HepG2 (cell line): Measurements from ENCODE around the gene HIPK2. TPM values are rescaled to one million over a fixed set of nuclear protein-coding genes. Genes with fewer than 3 reads are reported as not detected.

Source experiments
- ATAC-seq: fragments of 200-7000 bp; cut with Tn5 transposase; 3 replicates; pipeline ENCODE4 v1.9.1; 2020; ENCODE audit warnings: mild to moderate bottlenecking, moderate library complexity
- BruUV-seq: library from RNA; stranded (reverse); fragments of 400-500 nt; replicated peaks from 2 replicates; lab custom pipeline; 2021; lab: Mats Ljungman, UMichigan
- CTCF ChIA-PET: fragments of 300-600 bp; formaldehyde crosslinking; extraction: SDS; loops from one replicate; lab custom pipeline; 2021; ENCODE audit warnings: low total read pairs, inconsistent platforms, low intra/inter-chr PET ratio; lab: Yijun Ruan, JAX
- POLR2A ChIA-PET: fragments of 350-600 bp; sonication (Branson Sonifier 250); formaldehyde crosslinking; loops from one replicate; lab custom pipeline; 2020; ENCODE audit warnings: antibody characterized with exemption, inconsistent platforms; lab: Yijun Ruan, JAX
- DNase-seq: peaks from one replicate; pipeline ENCODE4 v3.0.0-alpha.2; 2015; ENCODE audit warnings: low spot score
- FAIRE-seq: peaks from 3 replicates; lab custom pipeline; 2011; peaks lifted over from hg19 to GRCh38; lab: Jason Lieb, UNC
- H2AFZ ChIP-seq: one replicate; pipeline ENCODE4 v1.6.1; 2011; ENCODE audit warnings: low read length, inconsistent platforms
- H3K27ac ChIP-seq: fragments of 300-600 bp; 3 replicates; pipeline ENCODE4 v1.8.0; 2011; ENCODE audit warnings: mixed run types, mild to moderate bottlenecking, mixed read lengths, low read length, inconsistent platforms; ENCODE audit not compliant: insufficient read depth; ENCODE audit errors: extremely low read length
- H3K27me3 ChIP-seq, 2 experiments: fragments of 200-600 bp in 1 of 2; 2 replicates in 1 of 2; 3 replicates in 1 of 2; pipeline versions ENCODE4 v1.6.0 to v1.8.0; 2011; ENCODE audit warnings: low read length in 2 of 2, mild to moderate bottlenecking in 2 of 2, moderate library complexity in 2 of 2, inconsistent platforms in 1 of 2; ENCODE audit not compliant: insufficient read depth in 2 of 2, control insufficient read depth in 1 of 2
- H3K36me3 ChIP-seq, 2 experiments: fragments of 200-600 bp in 1 of 2; replicated peaks in 1 of 2; 2 replicates in 1 of 2; 3 replicates in 1 of 2; pipeline versions ENCODE4 v1.5.1 to v1.8.0; 2011; ENCODE audit warnings: low read length in 2 of 2, inconsistent platforms in 1 of 2; ENCODE audit not compliant: insufficient read depth in 2 of 2, control insufficient read depth in 1 of 2
- H3K4me1 ChIP-seq: 2 replicates; pipeline ENCODE4 v1.5.1; 2012; ENCODE audit warnings: low read length, inconsistent platforms; ENCODE audit not compliant: insufficient read depth
- H3K4me2 ChIP-seq: 2 replicates; pipeline ENCODE4 v1.6.0; 2011; ENCODE audit warnings: low read depth, low read length, inconsistent platforms
- H3K4me3 ChIP-seq, 3 experiments: fragments of 200-600 bp in 1 of 3; sonication (generic), shearing (Covaris generic) in 1 of 3; replicated peaks in 1 of 3; 2 replicates each; pipeline ENCODE4 v1.5.1; 2011 to 2016; ENCODE audit warnings: low read length in 3 of 3, inconsistent platforms in 2 of 3, low read depth in 2 of 3, mild to moderate bottlenecking in 2 of 3, control low read depth in 1 of 3, mixed read lengths in 1 of 3; ENCODE audit not compliant: insufficient read depth in 1 of 3
- H3K79me2 ChIP-seq: one replicate; pipeline ENCODE4 v1.6.1; 2011; ENCODE audit warnings: low read length, inconsistent platforms; ENCODE audit not compliant: insufficient read depth
- H3K9ac ChIP-seq: 2 replicates; pipeline ENCODE4 v1.6.0; 2011; ENCODE audit warnings: mild to moderate bottlenecking, low read depth, low read length, inconsistent platforms; ENCODE audit not compliant: insufficient read depth
- H3K9me3 ChIP-seq: 2 replicates; pipeline ENCODE4 v1.5.1; 2012; ENCODE audit warnings: mild to moderate bottlenecking, low read length
- H4K20me1 ChIP-seq: 2 replicates; pipeline ENCODE4 v1.6.0; 2011; ENCODE audit warnings: inconsistent platforms, mild to moderate bottlenecking, low read length, moderate library complexity; ENCODE audit not compliant: insufficient read depth
- KLF13 ChIP-seq: sonication (generic); formaldehyde crosslinking; IDR thresholded peaks from 2 replicates; pipeline ENCODE4 v1.4.0; 2020; ENCODE audit warnings: mild to moderate bottlenecking, missing genetic modification reagents
- NFKB2 ChIP-seq: sonication (generic); formaldehyde crosslinking; IDR thresholded peaks from 2 replicates; pipeline ENCODE4 v1.4.0; 2020; ENCODE audit warnings: missing genetic modification reagents, borderline replicate concordance
- POGZ ChIP-seq: sonication (generic); formaldehyde crosslinking; IDR thresholded peaks from 2 replicates; pipeline ENCODE4 v1.4.0; 2020; ENCODE audit warnings: mild to moderate bottlenecking, missing genetic modification reagents
- RARG ChIP-seq: sonication (generic); formaldehyde crosslinking; IDR thresholded peaks from 2 replicates; pipeline ENCODE4 v1.4.0; 2020; ENCODE audit warnings: low read depth, mild to moderate bottlenecking, missing genetic modification reagents
- ZNF180 ChIP-seq: sonication (generic); formaldehyde crosslinking; IDR thresholded peaks from 2 replicates; pipeline ENCODE4 v1.4.0; 2020; ENCODE audit warnings: low read depth, missing genetic modification reagents, borderline replicate concordance
- ZNF329 ChIP-seq: sonication (generic); formaldehyde crosslinking; IDR thresholded peaks from 2 replicates; pipeline ENCODE4 v1.9.0; 2021; ENCODE audit warnings: low read depth, mild to moderate bottlenecking, missing genetic modification reagents
- ZNF543 ChIP-seq: sonication (generic); formaldehyde crosslinking; IDR thresholded peaks from 2 replicates; pipeline ENCODE4 v1.4.0; 2020; ENCODE audit warnings: mild to moderate bottlenecking, missing genetic modification reagents
- ZNF652 ChIP-seq: IDR thresholded peaks from 2 replicates; pipeline ENCODE4 v1.6.1; 2016; ENCODE audit warnings: low read depth, borderline replicate concordance
- WGBS: methylation state at CpG from one replicate; pipeline ENCODE4 v1.1.6; 2017; ENCODE audit warnings: low lambda C conversion rate; 5-methylcytosine and 5-hydroxymethylcytosine counted together
- in situ Hi-C: cut with HindIII; loops from 2 replicates; pipeline ENCODE4 v1.10.0; 2017; ENCODE audit warnings: low pct_unique_long_range_greater_than_20kb; ENCODE audit not compliant: extremely low pct_ligation_motif_present
- intact Hi-C: fragments of 100-400 bp; cut with micrococcal nuclease; formaldehyde crosslinking; loops from one replicate; pipeline ENCODE4 v1.10.0; 2022; ENCODE audit not compliant: unreplicated experiment
- polyA plus RNA-seq, 8 experiments: library from polyadenylated mRNA; depleted of rRNA in 3 of 8; stranded (reverse) in 7 of 8; unstranded in 1 of 8; fragments of >200 nt; fragmentation: Illumina TruSeq in 4 of 8; extraction: Trizol in 4 of 8; gene quantifications; 2 replicates each; pipeline versions ENCODE4 v1.2.1 to v1.2.3, GENCODE V29; 2011 to 2016; ENCODE audit warnings: low read depth in 4 of 8, missing spikeins in 1 of 8, mixed read lengths in 1 of 8; ENCODE audit not compliant: insufficient read depth in 1 of 8
- total RNA-seq, 5 experiments: library from RNA; depleted of rRNA; stranded (reverse); fragments of >200 nt; fragmentation: Illumina TruSeq; extraction: Trizol; gene quantifications; 2 replicates each; pipeline ENCODE4 v1.2.3, GENCODE V29; 2016; ENCODE audit warnings: low read depth in 1 of 5
- TF ChIP-seq, protein P1 (sequence below): sonication (generic); formaldehyde crosslinking; IDR thresholded peaks from 2 replicates; pipeline ENCODE4 v1.9.0; 2021; ENCODE audit warnings: missing genetic modification reagents, mild to moderate bottlenecking, borderline replicate concordance
- TF ChIP-seq, protein P2 (sequence below): sonication (generic); formaldehyde crosslinking; IDR thresholded peaks from 2 replicates; pipeline ENCODE4 v1.5.1; 2020; ENCODE audit warnings: missing genetic modification reagents, mild to moderate bottlenecking, borderline replicate concordance
- TF ChIP-seq, protein P3 (sequence below): sonication (generic); formaldehyde crosslinking; IDR thresholded peaks from 2 replicates; pipeline ENCODE4 v1.4.0; 2020; ENCODE audit warnings: missing genetic modification reagents, borderline replicate concordance

HIPK2 gene
- total and polyA plus RNA-seq, 2 of the 13 experiments (the other 11 are each of a cell fraction or from before 2014, with no cell fraction given), result 14.4 to 20.2 TPM

DNA sequence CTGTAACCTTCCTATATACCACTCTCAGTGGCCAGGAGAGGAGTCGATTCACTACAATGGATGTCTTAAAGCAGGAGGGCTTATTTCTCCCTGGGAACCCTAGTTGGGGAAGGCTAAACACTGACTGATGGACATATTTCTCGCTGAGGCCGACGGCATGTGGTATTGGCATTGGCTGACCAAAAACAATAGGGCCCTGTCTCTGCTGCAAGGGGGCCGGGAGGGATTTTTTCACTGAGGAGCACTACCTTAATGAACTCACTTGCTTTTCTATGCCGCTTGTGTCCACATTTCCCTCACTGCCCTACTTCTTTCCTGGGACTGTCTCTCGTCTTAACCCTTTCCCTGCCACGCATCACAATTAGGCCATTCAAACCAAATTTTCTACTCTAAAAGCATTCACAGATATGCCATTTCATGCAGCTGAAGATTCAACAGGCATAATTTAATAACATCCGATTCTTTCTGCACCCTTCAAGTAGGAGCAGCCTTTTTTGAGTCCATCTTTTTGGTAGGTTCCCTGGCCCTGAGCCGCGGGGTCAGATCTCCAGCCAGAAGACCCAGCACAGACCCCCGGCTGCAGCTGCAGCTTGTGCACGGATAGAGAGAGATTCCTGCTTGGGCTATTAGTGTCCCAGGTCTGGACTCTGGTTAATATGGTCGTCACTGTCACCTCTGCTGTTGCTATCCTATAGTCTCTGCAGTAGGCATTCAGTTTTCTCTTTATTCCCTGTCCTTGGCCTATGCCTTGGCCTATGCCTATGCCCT lies 118.7 kb downstream of the HIPK2 start (continued):
- TF ChIP-seq KLF13, result no peak
- no peak for TF ChIP-seq RARG
- TF ChIP-seq POGZ, result no peak
- no peak for TF ChIP-seq ZNF543 (CRISPR knock-in tag)
- TF ChIP-seq, protein P1, sequence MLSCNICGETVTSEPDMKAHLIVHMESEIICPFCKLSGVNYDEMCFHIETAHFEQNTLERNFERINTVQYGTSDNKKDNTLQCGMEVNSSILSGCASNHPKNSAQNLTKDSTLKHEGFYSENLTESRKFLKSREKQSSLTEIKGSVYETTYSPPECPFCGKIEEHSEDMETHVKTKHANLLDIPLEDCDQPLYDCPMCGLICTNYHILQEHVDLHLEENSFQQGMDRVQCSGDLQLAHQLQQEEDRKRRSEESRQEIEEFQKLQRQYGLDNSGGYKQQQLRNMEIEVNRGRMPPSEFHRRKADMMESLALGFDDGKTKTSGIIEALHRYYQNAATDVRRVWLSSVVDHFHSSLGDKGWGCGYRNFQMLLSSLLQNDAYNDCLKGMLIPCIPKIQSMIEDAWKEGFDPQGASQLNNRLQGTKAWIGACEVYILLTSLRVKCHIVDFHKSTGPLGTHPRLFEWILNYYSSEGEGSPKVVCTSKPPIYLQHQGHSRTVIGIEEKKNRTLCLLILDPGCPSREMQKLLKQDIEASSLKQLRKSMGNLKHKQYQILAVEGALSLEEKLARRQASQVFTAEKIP, result no peak
- TF ChIP-seq ZNF652 (CRISPR knock-in tag), result peak; percentile 99
- TF ChIP-seq, protein P2, sequence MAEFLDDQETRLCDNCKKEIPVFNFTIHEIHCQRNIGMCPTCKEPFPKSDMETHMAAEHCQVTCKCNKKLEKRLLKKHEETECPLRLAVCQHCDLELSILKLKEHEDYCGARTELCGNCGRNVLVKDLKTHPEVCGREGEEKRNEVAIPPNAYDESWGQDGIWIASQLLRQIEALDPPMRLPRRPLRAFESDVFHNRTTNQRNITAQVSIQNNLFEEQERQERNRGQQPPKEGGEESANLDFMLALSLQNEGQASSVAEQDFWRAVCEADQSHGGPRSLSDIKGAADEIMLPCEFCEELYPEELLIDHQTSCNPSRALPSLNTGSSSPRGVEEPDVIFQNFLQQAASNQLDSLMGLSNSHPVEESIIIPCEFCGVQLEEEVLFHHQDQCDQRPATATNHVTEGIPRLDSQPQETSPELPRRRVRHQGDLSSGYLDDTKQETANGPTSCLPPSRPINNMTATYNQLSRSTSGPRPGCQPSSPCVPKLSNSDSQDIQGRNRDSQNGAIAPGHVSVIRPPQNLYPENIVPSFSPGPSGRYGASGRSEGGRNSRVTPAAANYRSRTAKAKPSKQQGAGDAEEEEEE, result no peak
- no peak for TF ChIP-seq NFKB2 (CRISPR knock-in tag)

DNA sequence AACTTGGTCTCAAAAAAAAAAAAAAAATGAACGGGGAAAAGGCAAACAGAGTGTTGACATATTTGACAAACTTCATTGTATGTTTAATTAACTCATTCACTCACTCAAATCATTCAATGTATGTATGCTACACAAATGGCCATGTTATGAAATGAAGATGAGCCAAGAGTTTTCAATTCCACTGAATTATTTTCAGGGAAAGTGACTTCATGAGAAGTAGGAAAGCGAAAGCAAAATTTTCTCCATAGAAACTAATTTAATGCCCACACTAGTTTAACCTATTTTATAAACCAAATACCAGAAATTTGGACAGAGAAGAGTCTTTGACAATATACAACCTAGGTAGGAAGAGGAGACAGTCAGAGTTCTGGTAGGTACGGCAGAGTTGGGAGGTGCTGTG lies 119.5 kb downstream of the HIPK2 start:
- no peaks in the 10 kb centered on the region for H3K9me3 ChIP-seq
- H3K4me3 ChIP-seq, result peak overlapping the region in 1 of 3 experiments; percentile 49; a peak in 1 of 6 replicates
- H3K4me1 ChIP-seq, result peaks cover 87% of the 10 kb centered on the region
- peak overlapping the region; percentile 41 for H3K9ac ChIP-seq
- ATAC-seq (no peak; the same call in 2 of the 3 replicates), FAIRE-seq (no peak), DNase-seq (no peak)
- BruUV-seq, result no TSS peak
- H3K27ac ChIP-seq, result peak overlapping the region; percentile 84
- H3K79me2 ChIP-seq, result peaks cover 12% of the 10 kb centered on the region
- intact Hi-C loops (loop anchor here (10.0 kb wide), 1 partner anchor 87 kb away; no protein-coding TSS in a partner anchor), in situ Hi-C loops (no loop called here)
- no peaks in the 10 kb centered on the region for H4K20me1 ChIP-seq
- CTCF ChIA-PET, result no interaction called here
- no peak overlapping the region for H2AFZ ChIP-seq
- H3K36me3 ChIP-seq, result peaks cover 4 to 17% of the 10 kb centered on the region in 2 experiments
- 56% methylated on average over 3 of the region's 3 CpGs for WGBS
- no peaks in the 10 kb centered on the region for H3K27me3 ChIP-seq
- POLR2A ChIA-PET, result no interaction called here
- peak overlapping the region; percentile 74 for H3K4me2 ChIP-seq
- TF ChIP-seq ZNF180 (CRISPR knock-in tag), result no peak
- no peak for TF ChIP-seq ZNF329 (CRISPR knock-in tag)
- TF ChIP-seq, protein P3, sequence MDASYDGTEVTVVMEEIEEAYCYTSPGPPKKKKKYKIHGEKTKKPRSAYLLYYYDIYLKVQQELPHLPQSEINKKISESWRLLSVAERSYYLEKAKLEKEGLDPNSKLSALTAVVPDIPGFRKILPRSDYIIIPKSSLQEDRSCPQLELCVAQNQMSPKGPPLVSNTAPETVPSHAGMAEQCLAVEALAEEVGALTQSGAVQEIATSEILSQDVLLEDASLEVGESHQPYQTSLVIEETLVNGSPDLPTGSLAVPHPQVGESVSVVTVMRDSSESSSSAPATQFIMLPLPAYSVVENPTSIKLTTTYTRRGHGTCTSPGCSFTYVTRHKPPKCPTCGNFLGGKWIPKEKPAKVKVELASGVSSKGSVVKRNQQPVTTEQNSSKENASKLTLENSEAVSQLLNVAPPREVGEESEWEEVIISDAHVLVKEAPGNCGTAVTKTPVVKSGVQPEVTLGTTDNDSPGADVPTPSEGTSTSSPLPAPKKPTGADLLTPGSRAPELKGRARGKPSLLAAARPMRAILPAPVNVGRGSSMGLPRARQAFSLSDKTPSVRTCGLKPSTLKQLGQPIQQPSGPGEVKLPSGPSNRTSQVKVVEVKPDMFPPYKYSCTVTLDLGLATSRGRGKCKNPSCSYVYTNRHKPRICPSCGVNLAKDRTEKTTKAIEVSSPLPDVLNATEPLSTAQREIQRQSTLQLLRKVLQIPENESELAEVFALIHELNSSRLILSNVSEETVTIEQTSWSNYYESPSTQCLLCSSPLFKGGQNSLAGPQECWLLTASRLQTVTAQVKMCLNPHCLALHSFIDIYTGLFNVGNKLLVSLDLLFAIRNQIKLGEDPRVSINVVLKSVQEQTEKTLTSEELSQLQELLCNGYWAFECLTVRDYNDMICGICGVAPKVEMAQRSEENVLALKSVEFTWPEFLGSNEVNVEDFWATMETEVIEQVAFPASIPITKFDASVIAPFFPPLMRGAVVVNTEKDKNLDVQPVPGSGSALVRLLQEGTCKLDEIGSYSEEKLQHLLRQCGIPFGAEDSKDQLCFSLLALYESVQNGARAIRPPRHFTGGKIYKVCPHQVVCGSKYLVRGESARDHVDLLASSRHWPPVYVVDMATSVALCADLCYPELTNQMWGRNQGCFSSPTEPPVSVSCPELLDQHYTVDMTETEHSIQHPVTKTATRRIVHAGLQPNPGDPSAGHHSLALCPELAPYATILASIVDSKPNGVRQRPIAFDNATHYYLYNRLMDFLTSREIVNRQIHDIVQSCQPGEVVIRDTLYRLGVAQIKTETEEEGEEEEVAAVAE (CRISPR knock-in tag), result 0 out of 2 replicates have a peak, but pooled peaks have one; percentile 4
